BE2C (cell line): ENCODE measurements around the gene LGI1.

Experiments
- DNase-seq: peaks from one replicate; pipeline ENCODE4 v3.0.0-alpha.2; 2020
- H3K27me3 ChIP-seq: fragments of 250-450 bp; sonication (Bioruptor Pico); 2 replicates; pipeline ENCODE4 v1.5.1; 2020; ENCODE audit warnings: mild to moderate bottlenecking
- H3K36me3 ChIP-seq: fragments of 250-450 bp; sonication (Bioruptor Pico); 2 replicates; pipeline ENCODE4 v1.5.1; 2020; ENCODE audit warnings: mild to moderate bottlenecking
- H3K4me1 ChIP-seq: fragments of 250-450 bp; sonication (Bioruptor Pico); 2 replicates; pipeline ENCODE4 v1.5.1; 2020
- H3K4me3 ChIP-seq: 2 replicates; pipeline ENCODE4 v1.5.1; 2011; ENCODE audit warnings: low read depth, low read length
- H3K9me3 ChIP-seq: fragments of 250-450 bp; sonication (Bioruptor Pico); 2 replicates; pipeline ENCODE4 v1.5.1; 2020
- TF ChIP-seq, protein P1 (sequence below): IDR thresholded peaks from 2 replicates; pipeline ENCODE4 v1.5.1; 2012; ENCODE audit warnings: mild to moderate bottlenecking, low read depth, low read length

The LGI1 gene

GRCh38 chr10:93838278-93838677, 80.5 kb downstream of the LGI1 start:
- no peak for DNase-seq
- no peaks in the 10 kb centered on the region for H3K4me1 ChIP-seq
- TF ChIP-seq, protein P1, sequence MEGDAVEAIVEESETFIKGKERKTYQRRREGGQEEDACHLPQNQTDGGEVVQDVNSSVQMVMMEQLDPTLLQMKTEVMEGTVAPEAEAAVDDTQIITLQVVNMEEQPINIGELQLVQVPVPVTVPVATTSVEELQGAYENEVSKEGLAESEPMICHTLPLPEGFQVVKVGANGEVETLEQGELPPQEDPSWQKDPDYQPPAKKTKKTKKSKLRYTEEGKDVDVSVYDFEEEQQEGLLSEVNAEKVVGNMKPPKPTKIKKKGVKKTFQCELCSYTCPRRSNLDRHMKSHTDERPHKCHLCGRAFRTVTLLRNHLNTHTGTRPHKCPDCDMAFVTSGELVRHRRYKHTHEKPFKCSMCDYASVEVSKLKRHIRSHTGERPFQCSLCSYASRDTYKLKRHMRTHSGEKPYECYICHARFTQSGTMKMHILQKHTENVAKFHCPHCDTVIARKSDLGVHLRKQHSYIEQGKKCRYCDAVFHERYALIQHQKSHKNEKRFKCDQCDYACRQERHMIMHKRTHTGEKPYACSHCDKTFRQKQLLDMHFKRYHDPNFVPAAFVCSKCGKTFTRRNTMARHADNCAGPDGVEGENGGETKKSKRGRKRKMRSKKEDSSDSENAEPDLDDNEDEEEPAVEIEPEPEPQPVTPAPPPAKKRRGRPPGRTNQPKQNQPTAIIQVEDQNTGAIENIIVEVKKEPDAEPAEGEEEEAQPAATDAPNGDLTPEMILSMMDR, result no peak
- no peaks in the 10 kb centered on the region for H3K27me3 ChIP-seq
- H3K4me3 ChIP-seq, result no peak overlapping the region
- no peaks in the 10 kb centered on the region for H3K36me3 ChIP-seq
- H3K9me3 ChIP-seq, result no peaks in the 10 kb centered on the region

DNA sequence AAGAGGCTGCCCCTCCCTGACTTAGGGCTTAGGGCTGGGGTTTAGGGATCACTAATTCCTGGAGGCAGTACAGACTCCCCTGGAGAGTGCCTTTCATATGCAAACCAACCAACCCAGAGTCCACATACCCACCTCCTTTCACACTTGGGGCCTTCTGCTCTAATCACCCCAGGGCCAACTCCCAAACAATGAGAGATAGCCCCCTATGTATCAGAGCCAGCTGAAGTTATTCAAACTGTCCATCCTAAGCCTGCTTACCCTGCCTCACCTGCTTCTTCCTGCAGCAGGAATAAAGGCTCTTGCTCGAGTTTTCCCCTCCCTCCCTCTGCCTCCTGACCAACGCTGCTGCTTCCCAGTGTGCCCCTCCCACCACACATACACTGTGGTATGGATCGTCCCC, 84.2 kb downstream of the LGI1 start:
- TF ChIP-seq, protein P1, result no peak
- H3K27me3 ChIP-seq, result no peaks in the 10 kb centered on the region
- H3K4me1 ChIP-seq, result no peaks in the 10 kb centered on the region
- H3K36me3 ChIP-seq, result no peaks in the 10 kb centered on the region
- no peak overlapping the region for H3K4me3 ChIP-seq
- DNase-seq, result no peak
- no peaks in the 10 kb centered on the region for H3K9me3 ChIP-seq

DNA sequence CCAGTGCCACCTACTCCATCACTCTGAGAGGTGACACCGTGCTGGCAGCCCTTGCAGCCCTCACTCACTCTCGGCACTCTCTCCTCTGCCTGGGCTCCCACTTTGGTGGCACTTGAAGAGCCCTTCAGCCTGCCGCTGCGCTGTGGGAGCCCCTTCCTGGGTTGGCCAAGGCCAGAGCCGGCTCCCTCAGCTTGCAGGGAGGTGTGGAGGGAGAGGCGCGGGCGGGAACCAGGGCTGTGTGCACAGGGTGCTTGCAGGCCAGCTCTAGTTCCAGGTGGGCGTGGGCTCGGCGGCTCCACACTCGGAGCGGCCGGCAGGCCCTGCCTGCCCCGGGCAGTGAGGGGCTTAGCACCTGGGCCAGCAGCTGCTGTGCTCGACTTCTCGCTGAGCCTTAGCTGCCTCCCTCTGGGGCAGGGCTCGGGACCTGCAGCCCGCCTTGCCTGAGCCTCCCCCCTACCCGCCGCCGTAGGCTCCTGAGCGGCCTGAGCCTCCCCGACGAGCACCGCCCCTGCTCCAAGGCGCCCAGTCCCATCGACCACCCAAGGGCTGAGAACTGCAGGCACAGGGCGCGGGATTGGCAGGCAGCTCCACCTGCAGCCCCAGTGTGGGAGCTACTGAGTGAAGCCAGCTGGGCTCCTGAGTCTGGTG, 87.4 kb downstream of the LGI1 start:
- H3K4me3 ChIP-seq, result no peak overlapping the region
- no peaks in the 10 kb centered on the region for H3K9me3 ChIP-seq

More for the DNA sequence above, 87.4 kb downstream of the LGI1 start:
- TF ChIP-seq, protein P1, result no peak
- DNase-seq, result no peak
- H3K4me1 ChIP-seq, result no peaks in the 10 kb centered on the region
- no peaks in the 10 kb centered on the region for H3K36me3 ChIP-seq
- no peaks in the 10 kb centered on the region for H3K27me3 ChIP-seq
